H9 (cell line): ENCODE results near the gene SP4. TPM values are rescaled to one million over a fixed set of nuclear protein-coding genes. Genes with fewer than 3 reads are reported as not detected.

Experiments used
- DNase-seq: peaks from one replicate; pipeline ENCODE4 v3.0.0-alpha.2; 2017
- H2AFZ ChIP-seq: one replicate; pipeline ENCODE4 v1.6.1; 2013; ENCODE audit warnings: mild to moderate bottlenecking, low read length, control low read depth, moderate library complexity
- H2AK5ac ChIP-seq: 2 replicates; pipeline ENCODE4 v1.6.1; 2013; ENCODE audit warnings: low read length, control low read depth, mixed read lengths; ENCODE audit not compliant: insufficient read length
- H2BK120ac ChIP-seq: one replicate; pipeline ENCODE4 v1.6.1; 2013; ENCODE audit warnings: low read depth, mild to moderate bottlenecking, low read length, control low read depth, inconsistent platforms; ENCODE audit not compliant: poor library complexity, severe bottlenecking
- H2BK12ac ChIP-seq: 2 replicates; pipeline ENCODE4 v1.6.1; 2013; ENCODE audit warnings: low read length, control low read depth, mixed read lengths, low read depth; ENCODE audit not compliant: insufficient read length
- H2BK15ac ChIP-seq: 2 replicates; pipeline ENCODE4 v1.6.1; 2013; ENCODE audit warnings: low read depth, low read length, control low read depth
- H2BK20ac ChIP-seq: one replicate; pipeline ENCODE4 v1.6.1; 2013; ENCODE audit warnings: low read depth, mild to moderate bottlenecking, low read length, control low read depth, inconsistent platforms; ENCODE audit not compliant: poor library complexity, severe bottlenecking
- H2BK5ac ChIP-seq: 2 replicates; pipeline ENCODE4 v1.6.1; 2013; ENCODE audit warnings: low read length, control low read depth, mixed read lengths; ENCODE audit not compliant: insufficient read length
- H3K14ac ChIP-seq: 2 replicates; pipeline ENCODE4 v1.6.1; 2013; ENCODE audit warnings: low read length, control low read depth; ENCODE audit not compliant: insufficient read depth
- H3K18ac ChIP-seq: 2 replicates; pipeline ENCODE4 v1.6.1; 2013; ENCODE audit warnings: low read depth, mild to moderate bottlenecking, mixed read lengths, low read length, control low read depth; ENCODE audit not compliant: insufficient read length
- H3K23ac ChIP-seq: 2 replicates; pipeline ENCODE4 v1.6.1; 2013; ENCODE audit warnings: low read length, control low read depth, mixed read lengths, low read depth; ENCODE audit not compliant: insufficient read length
- H3K23me2 ChIP-seq: 2 replicates; pipeline ENCODE4 v1.6.1; 2013; ENCODE audit warnings: low read depth, mild to moderate bottlenecking, mixed read lengths, low read length, control low read depth; ENCODE audit not compliant: insufficient read length, poor library complexity, severe bottlenecking
- H3K27ac ChIP-seq: 2 replicates; pipeline ENCODE4 v1.5.1; 2013; ENCODE audit warnings: low read length, control low read depth, mixed read lengths, low read depth; ENCODE audit not compliant: insufficient read length
- H3K27me3 ChIP-seq: 2 replicates; pipeline ENCODE4 v1.6.1; 2013; ENCODE audit warnings: low read length, control low read depth, inconsistent platforms; ENCODE audit not compliant: insufficient read depth
- H3K4ac ChIP-seq: 2 replicates; pipeline ENCODE4 v1.6.1; 2013; ENCODE audit warnings: low read depth, mild to moderate bottlenecking, control low read depth, inconsistent platforms, low read length, moderate library complexity
- H3K4me1 ChIP-seq: 2 replicates; pipeline ENCODE4 v1.6.1; 2013; ENCODE audit warnings: low read length, control low read depth, inconsistent platforms; ENCODE audit not compliant: insufficient read depth
- H3K4me2 ChIP-seq: 2 replicates; pipeline ENCODE4 v1.6.1; 2013; ENCODE audit warnings: low read length, control low read depth, mixed read lengths; ENCODE audit not compliant: insufficient read length, insufficient read depth
- H3K56ac ChIP-seq: 2 replicates; pipeline ENCODE4 v1.6.1; 2013; ENCODE audit warnings: low read depth, mild to moderate bottlenecking, mixed read lengths, low read length, control low read depth; ENCODE audit not compliant: insufficient read length
- H3K79me1 ChIP-seq: 2 replicates; pipeline ENCODE4 v1.6.1; 2013; ENCODE audit warnings: low read depth, mild to moderate bottlenecking, moderate library complexity, low read length, control low read depth, inconsistent platforms; ENCODE audit not compliant: insufficient read depth, poor library complexity, severe bottlenecking
- H3K79me2 ChIP-seq: 2 replicates; pipeline ENCODE4 v1.6.1; 2013; ENCODE audit warnings: low read length, control low read depth, inconsistent platforms; ENCODE audit not compliant: insufficient read depth
- H3K9ac ChIP-seq: 2 replicates; pipeline ENCODE4 v1.6.1; 2013; ENCODE audit warnings: low read length, control low read depth, mixed read lengths; ENCODE audit not compliant: insufficient read length; ENCODE audit errors: extremely low read depth
- H3K9me3 ChIP-seq: one replicate; pipeline ENCODE4 v1.6.1; 2013; ENCODE audit warnings: low read depth, low read length, inconsistent platforms; ENCODE audit not compliant: control insufficient read depth
- H3T11ph ChIP-seq: one replicate; pipeline ENCODE4 v1.6.1; 2013; ENCODE audit warnings: mild to moderate bottlenecking, low read length, control low read depth, inconsistent platforms
- H4K20me1 ChIP-seq: one replicate; pipeline ENCODE4 v1.6.1; 2013; ENCODE audit not compliant: control insufficient read depth, insufficient read length, insufficient read depth
- H4K5ac ChIP-seq: 2 replicates; pipeline ENCODE4 v1.6.1; 2013; ENCODE audit warnings: low read depth, mild to moderate bottlenecking, mixed read lengths, low read length, control low read depth; ENCODE audit not compliant: insufficient read length
- H4K8ac ChIP-seq: replicated peaks from 2 replicates; pipeline ENCODE4 v1.6.1; 2013; ENCODE audit warnings: low read length, control low read depth, mixed read lengths, low read depth; ENCODE audit not compliant: insufficient read length
- H4K91ac ChIP-seq: 2 replicates; pipeline ENCODE4 v1.6.1; 2013; ENCODE audit warnings: low read depth, mild to moderate bottlenecking, moderate library complexity, mixed read lengths, low read length, control low read depth; ENCODE audit not compliant: insufficient read length
- H3K27ac Mint-ChIP-seq, 3 experiments: 2 replicates in 2 of 3; 3 replicates in 1 of 3; pipeline ENCODE4 v1.8.0; 2020 to 2021; ENCODE audit warnings: mixed read lengths in 3 of 3, mild to moderate bottlenecking in 1 of 3, moderate library complexity in 1 of 3
- H3K27me3 Mint-ChIP-seq: 2 replicates; pipeline ENCODE4 v1.8.0; 2021; ENCODE audit warnings: low read depth, mild to moderate bottlenecking, moderate library complexity, mixed read lengths
- H3K36me3 Mint-ChIP-seq, 3 experiments: 2 replicates in 2 of 3; 3 replicates in 1 of 3; pipeline ENCODE4 v1.8.0; 2020 to 2021; ENCODE audit warnings: low read depth in 3 of 3, mixed read lengths in 3 of 3; ENCODE audit not compliant: insufficient read depth in 1 of 3
- H3K4me1 Mint-ChIP-seq, 2 experiments: 2 replicates each; pipeline ENCODE4 v1.8.0; 2020; ENCODE audit warnings: mixed read lengths in 2 of 2
- H3K4me3 Mint-ChIP-seq, 2 experiments: 2 replicates in 1 of 2; 3 replicates in 1 of 2; pipeline ENCODE4 v1.8.0; 2020 to 2021; ENCODE audit warnings: mild to moderate bottlenecking in 2 of 2, mixed read lengths in 2 of 2, moderate library complexity in 1 of 2
- H3K9me3 Mint-ChIP-seq, 2 experiments: 2 replicates in 1 of 2; 3 replicates in 1 of 2; pipeline ENCODE4 v1.8.0; 2020; ENCODE audit warnings: mild to moderate bottlenecking in 2 of 2, mixed read lengths in 2 of 2, moderate library complexity in 1 of 2
- CTCF ChIP-seq: fragments of 200-600 bp; sonication (generic); conservative IDR thresholded peaks from 3 replicates; pipeline ENCODE4 v1.8.0; 2021; ENCODE audit warnings: antibody characterized with exemption, mild to moderate bottlenecking
- WGBS: extraction: QIAGEN DNeasy Blood & Tissue Kit; methylation state at CpG from one replicate; pipeline ENCODE4 v1.1.7; 2013; ENCODE audit warnings: missing lambda C conversion rate, low lambda C conversion rate, mixed read lengths; ENCODE audit not compliant: insufficient read length; ENCODE audit errors: extremely low coverage; 5-methylcytosine and 5-hydroxymethylcytosine counted together
- total RNA-seq: library from RNA; stranded (reverse); gene quantifications from 2 replicates; pipeline ENCODE4 v1.2.1, GENCODE V29; 2021

SP4 gene
- total RNA-seq, 1 experiment from 2014 or later, result 19.4 TPM

DNA sequence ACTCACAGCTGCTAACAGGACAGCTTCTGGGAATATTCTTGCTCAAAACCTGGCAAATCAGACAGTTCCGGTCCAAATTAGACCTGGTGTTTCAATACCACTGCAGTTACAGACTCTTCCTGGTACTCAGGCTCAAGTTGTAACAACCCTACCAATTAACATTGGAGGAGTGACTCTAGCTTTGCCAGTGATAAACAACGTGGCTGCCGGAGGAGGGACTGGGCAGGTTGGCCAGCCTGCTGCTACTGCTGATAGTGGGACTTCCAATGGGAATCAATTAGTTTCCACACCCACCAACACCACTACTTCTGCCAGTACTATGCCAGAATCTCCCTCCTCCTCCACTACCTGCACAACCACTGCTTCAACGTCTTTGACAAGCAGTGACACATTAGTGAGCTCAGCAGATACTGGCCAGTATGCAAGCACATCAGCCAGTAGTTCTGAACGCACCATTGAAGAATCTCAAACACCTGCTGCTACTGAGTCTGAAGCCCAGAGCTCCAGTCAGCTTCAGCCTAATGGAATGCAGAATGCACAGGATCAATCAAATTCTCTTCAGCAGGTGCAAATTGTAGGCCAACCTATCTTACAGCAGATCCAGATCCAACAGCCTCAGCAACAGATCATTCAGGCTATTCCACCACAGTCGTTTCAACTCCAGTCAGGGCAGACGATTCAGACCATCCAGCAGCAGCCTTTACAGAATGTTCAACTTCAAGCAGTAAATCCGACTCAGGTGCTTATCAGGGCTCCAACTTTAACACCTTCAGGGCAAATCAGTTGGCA lies 2.1 kb downstream of the SP4 start:
- Histone ChIP-seq H4K20me1 (no peaks in the 10 kb centered on the region), H3K56ac (no peak overlapping the region), H3K79me1 (peaks cover 7% of the 10 kb centered on the region), H2BK12ac (no peak overlapping the region), H3K4me2 (peak overlapping the region; percentile 72), H3K27ac (no peak overlapping the region), H3K4ac (no peak overlapping the region), H3K27me3 (no peaks in the 10 kb centered on the region), H2BK120ac (no peak overlapping the region), H2AK5ac (no peak overlapping the region), H3K18ac (no peak overlapping the region), H2BK5ac (no peak overlapping the region), H2AFZ (no peak overlapping the region), H3T11ph (no peak overlapping the region), H3K79me2 (peaks cover 18% of the 10 kb centered on the region), H3K9ac (no peak overlapping the region), H4K8ac (no peak overlapping the region), H4K5ac (no peak overlapping the region), H2BK20ac (no peak overlapping the region), H3K9me3 (no peaks in the 10 kb centered on the region), H3K23ac (no peak overlapping the region), H2BK15ac (no peak overlapping the region), H4K91ac (no peak overlapping the region), H3K4me1 (peaks cover 12% of the 10 kb centered on the region), H3K14ac (no peak overlapping the region), H3K23me2 (peaks cover 9% of the 10 kb centered on the region)
- no peak for DNase-seq
- H3K9me3 Mint-ChIP-seq, result no peaks in the 10 kb centered on the region; a peak in 1 of 5 replicates
- no peaks in the 10 kb centered on the region for H3K27me3 Mint-ChIP-seq
- peak overlapping the region in 2 of 3 experiments; percentile 0 to 81; a peak in 2 of 7 replicates for H3K27ac Mint-ChIP-seq
- peak overlapping the region; percentile 97 to 100 for H3K4me3 Mint-ChIP-seq
- TF ChIP-seq CTCF, result no peak
- peaks cover 11 to 26% (median 15%) of the 10 kb centered on the region in 3 experiments; a peak in 6 of 7 replicates for H3K36me3 Mint-ChIP-seq
- WGBS, result no CpG with 5 or more reads among the region's 8 CpGs
- peaks cover 59 to 63% of the 10 kb centered on the region in 2 experiments for H3K4me1 Mint-ChIP-seq
